NCI-H446 treated with DMSO at 0.1 percent for 48 hours (cell line): ENCODE results near the gene PRTFDC1.

Experiments
- DNase-seq: peaks from one replicate; lab custom pipeline; 2025; lab: John Stamatoyannopoulos, UW

Gene PRTFDC1

GRCh38 chr10:24872049-24872789, 80.2 kb downstream of the PRTFDC1 start:
- no peak for DNase-seq

GRCh38 chr10:24871011-24871935, 81.1 kb downstream of the PRTFDC1 start:
- no peak for DNase-seq

- no peak for DNase-seq
Observed at GRCh38 chr10:24869354-24870015, 82.9 kb downstream of the PRTFDC1 start.

GRCh38 chr10:24866604-24867583, 85.5 kb downstream of the PRTFDC1 start:
- DNase-seq = no peak

- DNase-seq = no peak
Observed at GRCh38 chr10:24865783-24866182, 86.6 kb downstream of the PRTFDC1 start.

- DNase-seq = no peak
Observed at GRCh38 chr10:24862589-24862988, 89.8 kb downstream of the PRTFDC1 start.

GRCh38 chr10:24858288-24859270, 93.8 kb downstream of the PRTFDC1 start:
- no peak for DNase-seq

GRCh38 chr10:24857031-24857725, 95.2 kb downstream of the PRTFDC1 start:
- no peak for DNase-seq

- no peak for DNase-seq
Observed at GRCh38 chr10:24854256-24854655, 98.2 kb downstream of the PRTFDC1 start.

GRCh38 chr10:24853661-24854060, 98.7 kb downstream of the PRTFDC1 start:
- no peak for DNase-seq

GRCh38 chr10:24851629-24852028, 100.8 kb downstream of the PRTFDC1 start:
- no peak for DNase-seq

- no peak for DNase-seq
Observed at GRCh38 chr10:24850727-24851296, 101.6 kb downstream of the PRTFDC1 start.

GRCh38 chr10:24849501-24850299, 102.7 kb downstream of the PRTFDC1 start:
- DNase-seq = no peak

- DNase-seq = no peak
Observed at GRCh38 chr10:24849051-24849450, 103.4 kb downstream of the PRTFDC1 start.

GRCh38 chr10:24848195-24848594, 104.2 kb downstream of the PRTFDC1 start:
- DNase-seq = no peak

- no peak for DNase-seq
Observed at GRCh38 chr10:24847112-24848070, 105.0 kb downstream of the PRTFDC1 start.

GRCh38 chr10:24844742-24845141, 107.7 kb downstream of the PRTFDC1 start:
- DNase-seq = no peak
